ENCODE measurements around the gene B4GALNT2.
A peak's percentile ranks its signal among the peaks of the same experiment; 100 is the strongest.
"Not testable (repeated sequence)": the region's sequence is repeated elsewhere in the genome, so short reads cannot be mapped to it uniquely, and the experiment has no call there.

The B4GALNT2 gene

DNA sequence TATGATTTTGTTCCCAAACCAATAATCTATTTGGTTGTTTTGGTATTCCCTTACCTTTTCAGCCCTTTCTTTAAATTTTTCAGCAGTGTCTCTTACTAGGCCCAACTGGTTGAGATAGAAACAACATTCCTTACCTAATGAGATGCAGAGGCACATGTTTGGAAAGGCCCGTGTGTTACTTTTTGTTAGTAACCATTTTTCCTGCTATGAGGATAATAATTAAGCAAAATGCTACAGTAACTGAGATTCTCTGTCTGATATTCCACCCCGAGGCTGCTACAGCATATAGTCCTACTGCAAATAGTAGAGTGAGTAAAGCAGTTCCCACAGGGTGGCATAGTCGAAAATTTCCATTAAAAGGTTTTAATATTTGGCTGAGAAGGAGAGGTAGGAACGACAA lies 10.0 kb upstream of the B4GALNT2 start:
- DNase-seq, result no peak

DNA sequence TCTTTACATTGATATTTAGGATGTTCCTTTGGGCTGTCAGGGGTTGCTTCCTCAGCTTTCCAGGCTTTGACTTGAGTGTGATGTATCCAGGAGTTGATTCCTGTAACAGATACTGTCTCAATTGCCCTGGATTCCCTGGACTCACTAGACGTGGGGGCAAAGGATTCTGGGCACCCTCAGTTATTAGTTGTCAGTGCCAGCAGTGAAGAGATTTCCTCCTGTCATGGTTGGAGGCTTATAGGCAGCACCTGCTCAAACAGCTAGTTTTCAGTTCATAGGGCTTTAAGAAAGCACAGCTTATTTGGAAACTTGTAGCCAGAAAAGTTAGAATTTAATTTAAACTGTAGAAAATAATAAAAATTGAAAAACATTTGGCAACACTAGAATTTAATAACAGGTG lies 9.5 kb upstream of the B4GALNT2 start:
- no peak for DNase-seq

GRCh38 chr17:49125449-49125848 lies 7.1 kb upstream of the B4GALNT2 start:
- no peak for DNase-seq

DNA sequence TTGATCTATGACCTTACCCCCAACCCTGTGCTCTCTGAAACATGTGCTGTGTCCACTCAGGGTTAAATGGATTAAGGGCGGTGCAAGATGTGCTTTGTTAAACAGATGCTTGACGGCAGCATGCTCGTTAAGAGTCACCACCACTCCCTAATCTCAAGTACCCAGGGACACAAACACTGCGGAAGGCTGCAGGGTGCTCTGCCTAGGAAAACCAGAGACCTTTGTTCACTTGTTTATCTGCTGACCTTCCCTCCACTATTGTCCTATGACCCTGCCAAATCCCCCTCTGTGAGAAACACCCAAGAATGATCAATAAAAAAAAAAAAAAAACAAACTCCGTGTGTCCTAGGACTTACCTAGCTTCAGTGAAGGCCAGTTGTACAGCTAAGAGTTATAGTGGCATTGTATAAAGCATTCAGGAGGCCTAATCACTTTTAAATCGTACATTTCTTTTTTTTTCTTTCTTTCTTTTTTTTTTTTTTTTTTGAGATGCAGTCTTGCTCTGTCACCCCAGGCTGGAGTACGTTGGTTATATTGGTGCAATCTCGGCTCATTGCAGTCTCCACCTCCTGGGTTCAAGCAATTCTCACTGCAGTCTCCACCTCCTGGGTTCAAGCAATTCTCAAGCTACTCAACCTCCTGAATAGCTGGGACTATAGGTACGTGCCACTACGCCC lies 6.2 kb upstream of the B4GALNT2 start:
- DNase-seq, result not testable (repeated sequence)

- DNase-seq, result not testable (repeated sequence)
Observed at GRCh38 chr17:49129359-49129950, 3.1 kb upstream of the B4GALNT2 start.

GRCh38 chr17:49130891-49131290 lies 1.7 kb upstream of the B4GALNT2 start:
- no peak for DNase-seq

DNA sequence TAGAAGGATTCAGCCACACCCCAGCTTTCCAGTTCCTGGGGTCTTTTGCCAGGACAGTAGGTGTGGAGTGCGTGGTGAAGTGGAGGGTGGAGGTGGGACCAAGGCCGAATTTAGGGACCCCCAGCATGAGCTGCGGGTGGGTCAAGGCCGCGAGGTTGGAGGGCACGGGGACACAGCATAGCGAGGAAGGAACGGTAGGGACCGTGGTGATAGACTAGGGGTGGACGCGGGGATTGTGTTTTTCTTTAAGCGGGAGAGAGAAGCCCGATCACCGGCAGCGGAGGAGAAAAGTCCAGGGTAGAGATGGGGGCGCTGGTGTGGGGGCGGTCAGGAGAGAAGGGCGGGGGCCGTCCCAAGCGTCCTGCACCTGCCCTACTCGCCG lies 261 bp upstream of the B4GALNT2 start:
- no peak for DNase-seq

DNA sequence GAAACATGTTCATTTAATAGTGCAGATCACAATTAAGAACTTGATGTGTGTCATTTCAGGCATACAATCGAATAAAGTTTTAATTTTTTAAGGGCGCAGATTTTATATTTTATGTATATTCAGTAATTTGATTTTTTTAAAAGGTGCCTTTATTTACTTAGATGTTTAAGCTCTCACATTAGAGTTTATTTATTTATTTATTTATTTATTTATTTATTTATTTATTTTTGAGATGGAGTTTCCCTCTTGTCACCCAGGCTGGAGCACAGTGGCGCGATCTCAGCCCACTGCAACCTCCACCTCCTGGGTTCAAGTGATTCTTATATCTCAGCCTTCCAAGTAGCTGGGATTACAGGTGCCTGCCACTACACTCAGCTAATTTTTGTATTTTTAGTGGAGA lies 3.8 kb downstream of the B4GALNT2 start:
- no peak for DNase-seq

DNA sequence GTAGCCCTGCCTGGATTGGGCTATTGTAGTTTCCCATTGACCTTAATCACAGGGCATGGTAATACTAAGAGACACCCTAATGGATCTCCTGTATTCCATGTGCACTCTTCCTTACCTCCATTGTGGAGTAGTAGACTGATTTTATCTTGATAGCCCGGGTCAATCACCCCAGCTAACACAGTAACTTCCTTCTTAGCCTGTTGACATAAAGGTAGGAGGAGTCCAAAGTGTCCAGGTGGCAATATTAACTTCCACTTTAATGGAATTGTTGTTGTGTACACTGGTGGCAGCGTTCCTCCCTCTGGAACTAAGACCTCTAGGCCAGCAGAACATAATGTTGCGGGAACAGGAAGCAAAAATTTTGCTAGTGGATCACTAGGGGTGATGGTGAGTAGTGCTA lies 13.1 kb downstream of the B4GALNT2 start:
- not testable (repeated sequence) for DNase-seq

- DNase-seq, result no peak
Observed at GRCh38 chr17:49146620-49147306, 14.2 kb downstream of the B4GALNT2 start.

DNA sequence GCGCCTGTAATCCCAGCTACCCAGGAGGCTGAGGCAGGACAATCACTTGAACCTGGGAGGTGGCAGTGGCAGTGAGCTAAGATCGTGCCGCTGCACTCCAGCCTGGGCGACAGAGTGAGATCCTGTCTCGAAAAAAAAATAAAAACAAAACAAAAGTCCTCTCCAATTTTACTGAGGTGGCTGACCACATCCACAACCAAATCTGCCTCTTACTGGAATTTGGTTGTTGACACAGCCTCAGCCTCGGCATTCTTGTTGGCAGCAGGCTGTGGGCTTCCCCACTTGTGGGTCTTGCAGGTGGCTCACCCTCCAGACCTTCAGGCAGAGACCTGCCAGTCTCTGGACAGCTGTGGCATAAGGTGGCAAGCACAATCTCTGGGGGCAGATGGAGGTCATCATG lies 15.6 kb downstream of the B4GALNT2 start:
- no peak for DNase-seq

DNA sequence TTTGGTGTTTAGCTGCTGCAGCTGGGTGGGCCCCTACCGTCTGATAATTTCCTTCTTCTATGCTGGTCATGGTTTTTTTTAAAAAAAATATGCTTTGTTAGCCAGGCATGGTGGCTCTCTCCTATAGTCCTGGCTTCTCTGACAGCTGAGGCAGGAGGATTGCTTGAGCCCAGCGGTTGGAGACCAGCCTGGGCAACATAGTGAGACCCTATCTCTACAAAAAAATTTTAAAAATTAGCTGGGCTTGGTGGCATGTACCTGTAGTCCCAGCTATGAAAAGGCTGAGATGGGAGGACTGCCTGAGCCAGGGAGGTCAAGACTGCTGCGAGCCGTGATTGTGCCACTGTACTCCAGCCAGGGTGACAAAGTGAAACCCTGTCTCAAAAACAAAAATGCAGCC lies 19.4 kb downstream of the B4GALNT2 start:
- no peak for DNase-seq

- no peak for DNase-seq
Observed at GRCh38 chr17:49156256-49156655, 23.7 kb downstream of the B4GALNT2 start.

DNA sequence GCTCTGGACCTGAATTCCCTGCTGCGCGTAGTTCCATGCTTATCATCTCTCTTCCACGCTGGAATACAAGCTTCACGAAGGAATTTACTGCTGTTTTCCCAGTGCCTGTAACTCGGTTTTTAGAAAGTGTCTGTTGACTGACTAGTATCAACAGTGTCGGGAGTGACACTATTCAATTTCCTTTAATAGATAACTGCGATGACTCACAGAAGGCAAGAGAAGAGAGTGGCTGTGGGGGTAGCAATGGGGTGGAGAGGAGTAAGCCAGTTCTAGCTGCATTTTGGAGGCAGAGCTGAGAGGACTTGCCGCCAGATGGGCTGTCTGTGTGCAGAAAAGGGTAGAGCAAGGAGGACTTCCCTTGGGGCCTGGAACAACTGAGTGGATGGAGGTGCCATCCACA lies 25.2 kb downstream of the B4GALNT2 start:
- no peak for DNase-seq

GRCh38 chr17:49162866-49163265 lies 30.3 kb downstream of the B4GALNT2 start:
- DNase-seq, result no peak

- no peak for DNase-seq
Observed at GRCh38 chr17:49165143-49165542, 32.6 kb downstream of the B4GALNT2 start.

DNA sequence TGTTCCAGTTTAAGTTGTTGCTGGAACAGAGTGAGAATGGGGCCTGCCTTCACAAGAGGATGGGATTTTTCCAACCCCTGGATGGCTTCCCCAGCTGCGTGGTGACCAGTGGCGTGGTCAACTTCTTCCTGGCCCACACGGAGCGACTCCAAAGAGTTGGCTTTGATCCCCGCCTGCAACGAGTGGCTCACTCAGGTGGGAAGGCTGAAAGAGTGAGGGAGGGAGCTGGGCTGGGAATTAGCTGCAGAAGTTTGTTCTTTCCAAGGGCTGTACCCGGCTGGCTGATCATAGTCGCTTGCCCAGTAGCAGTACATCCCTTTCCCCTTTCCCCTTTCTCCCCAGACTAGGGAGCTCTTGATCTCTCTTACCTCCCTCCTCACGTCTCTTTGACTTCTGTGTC lies 36.1 kb downstream of the B4GALNT2 start:
- DNase-seq, result no peak

- DNase-seq, result no peak
Observed at GRCh38 chr17:49170216-49170615, 37.6 kb downstream of the B4GALNT2 start.

- not testable (repeated sequence) for DNase-seq
Observed at GRCh38 chr17:49170711-49171110, 38.1 kb downstream of the B4GALNT2 start.

- DNase-seq, result not testable (repeated sequence)
Observed at GRCh38 chr17:49175978-49176377, 43.4 kb downstream of the B4GALNT2 start.

DNA sequence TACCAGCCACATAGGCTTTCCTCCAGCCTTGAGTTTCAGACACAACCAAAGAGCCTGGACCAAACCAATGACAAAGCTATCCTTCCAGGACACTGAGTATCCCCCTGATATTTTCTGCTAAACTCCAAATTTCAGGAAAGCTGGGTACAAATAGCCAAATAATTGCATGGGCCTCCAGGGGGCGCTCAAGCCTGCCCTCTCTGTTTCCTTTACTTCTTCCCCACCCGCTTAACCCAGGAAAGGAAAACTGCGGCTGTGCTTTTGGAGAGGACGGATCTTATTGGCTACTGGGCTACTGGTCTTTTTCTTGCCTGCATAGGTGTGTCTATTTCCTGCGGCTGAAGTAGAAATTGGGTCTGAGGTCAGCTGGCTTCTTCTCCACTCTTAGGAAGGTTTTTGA lies 47.7 kb downstream of the B4GALNT2 start:
- peak; percentile 4 for DNase-seq

- no peak for DNase-seq
Observed at GRCh38 chr17:49180998-49181635, 48.5 kb downstream of the B4GALNT2 start.

DNA sequence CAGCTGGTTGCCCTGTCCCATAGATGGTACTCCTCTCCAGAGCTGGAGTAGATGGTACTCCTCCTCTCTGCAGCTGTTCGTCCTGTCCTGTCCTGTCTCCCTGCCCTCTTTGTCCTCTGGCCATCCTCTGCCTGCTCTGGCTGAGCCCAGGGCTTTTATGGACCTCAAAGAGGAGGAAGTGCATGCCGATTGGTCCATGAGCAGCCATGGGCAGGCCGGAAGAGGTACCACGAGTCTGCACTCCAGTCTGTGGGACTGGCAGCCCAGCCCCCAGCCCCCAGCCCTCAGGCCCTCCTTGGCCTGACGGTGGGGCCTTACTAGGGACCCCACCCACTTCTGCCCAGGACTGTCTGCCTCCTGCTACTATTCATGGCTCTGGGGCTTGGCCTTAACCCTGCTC lies 50.8 kb downstream of the B4GALNT2 start:
- no peak for DNase-seq

DNA sequence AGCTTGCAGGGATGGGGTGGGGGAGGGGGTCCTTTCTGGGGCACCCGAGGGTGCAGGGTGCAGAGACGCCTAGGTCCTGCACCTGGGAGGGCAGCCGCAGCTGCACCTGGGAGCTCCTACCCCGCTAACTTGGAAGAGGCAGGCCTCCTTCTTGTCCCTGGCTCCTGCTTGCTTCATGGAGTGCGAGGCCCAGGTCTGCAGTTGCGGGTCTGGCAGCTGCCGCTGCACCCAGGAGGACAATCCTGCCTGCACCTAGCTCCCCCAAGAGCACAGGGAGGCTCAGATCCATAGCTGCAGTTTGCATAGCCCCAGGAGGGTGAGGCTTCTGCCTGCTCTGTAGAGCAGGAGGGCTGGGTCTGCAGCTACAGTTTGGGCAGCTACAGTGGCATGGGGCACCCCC lies 51.2 kb downstream of the B4GALNT2 start:
- no peak for DNase-seq
